ENCODE results near the gene HOXD11. TPM values are rescaled to one million over a fixed set of nuclear protein-coding genes. Genes with fewer than 3 reads are reported as not detected.
A peak's percentile ranks its signal among the peaks of the same experiment; 100 is the strongest.

The HOXD11 gene
- total RNA-seq, 4 donors from 2014 or later = not detected

DNA sequence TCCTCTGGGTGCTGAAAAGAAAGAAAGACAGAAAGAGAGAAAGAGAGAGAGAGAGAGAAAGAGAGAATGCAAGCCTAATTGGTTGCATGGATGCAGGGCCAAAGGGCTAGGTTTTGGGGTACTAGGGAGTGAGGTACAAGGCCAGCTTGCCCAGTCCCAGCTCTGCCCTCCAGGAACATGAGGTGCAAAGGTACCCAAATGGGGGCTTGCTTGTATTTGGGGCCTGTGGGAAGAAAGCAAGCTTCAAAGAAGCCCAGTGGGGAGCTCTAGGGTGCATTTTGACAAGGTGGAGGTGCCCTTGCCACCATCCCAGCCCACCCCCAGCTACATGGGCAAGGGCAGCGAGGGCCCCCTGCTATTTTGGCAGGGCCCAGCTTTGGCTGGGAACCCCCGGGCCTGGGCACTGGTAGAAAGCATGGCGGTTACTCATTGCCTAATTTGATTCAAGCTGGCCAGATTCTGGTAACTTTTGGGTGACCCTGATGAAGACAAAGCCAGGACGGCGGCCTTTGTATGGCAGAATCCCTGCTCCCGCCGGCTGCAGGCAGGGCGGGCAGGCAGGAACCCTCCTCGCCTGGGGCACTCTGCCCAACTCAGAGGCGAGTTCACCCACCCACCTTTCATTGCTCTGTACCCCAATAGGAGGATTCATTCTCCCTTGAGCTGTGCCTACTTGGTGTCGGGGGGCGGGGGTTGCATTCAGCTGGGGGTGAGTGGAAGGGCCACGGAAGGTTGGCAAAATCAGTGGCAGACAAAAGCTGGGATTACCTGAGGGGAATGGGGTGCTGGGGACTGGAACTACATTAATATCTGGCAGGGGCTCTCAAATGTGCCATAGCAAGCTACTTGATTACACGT is 43.7 kb downstream of the HOXD11 start:
- H3K27me3 ChIP-seq = peaks cover 100% of the 10 kb centered on the region
- H3K4me1 ChIP-seq = peaks cover 0 to 17% (median 0%) of the 10 kb centered on the region in 3 donors
- WGBS, 2 donors (ENCODE audit: low coverage in 1 of 2) = 18% methylated on average over 1 of the region's 14 CpGs; no CpG with 5 or more reads in 1 of the 2 donors
- H3K27ac ChIP-seq = no peak overlapping the region
- no peaks in the 10 kb centered on the region for H3K36me3 ChIP-seq
- no peak for TF ChIP-seq POLR2A (IDR thresholded peaks at IDR 0.05)
- no peak for TF ChIP-seq EP300 (IDR thresholded peaks at IDR 0.05)
- TF ChIP-seq POLR2AphosphoS5 (IDR thresholded peaks at IDR 0.05) = no peak
- TF ChIP-seq, protein P1, sequence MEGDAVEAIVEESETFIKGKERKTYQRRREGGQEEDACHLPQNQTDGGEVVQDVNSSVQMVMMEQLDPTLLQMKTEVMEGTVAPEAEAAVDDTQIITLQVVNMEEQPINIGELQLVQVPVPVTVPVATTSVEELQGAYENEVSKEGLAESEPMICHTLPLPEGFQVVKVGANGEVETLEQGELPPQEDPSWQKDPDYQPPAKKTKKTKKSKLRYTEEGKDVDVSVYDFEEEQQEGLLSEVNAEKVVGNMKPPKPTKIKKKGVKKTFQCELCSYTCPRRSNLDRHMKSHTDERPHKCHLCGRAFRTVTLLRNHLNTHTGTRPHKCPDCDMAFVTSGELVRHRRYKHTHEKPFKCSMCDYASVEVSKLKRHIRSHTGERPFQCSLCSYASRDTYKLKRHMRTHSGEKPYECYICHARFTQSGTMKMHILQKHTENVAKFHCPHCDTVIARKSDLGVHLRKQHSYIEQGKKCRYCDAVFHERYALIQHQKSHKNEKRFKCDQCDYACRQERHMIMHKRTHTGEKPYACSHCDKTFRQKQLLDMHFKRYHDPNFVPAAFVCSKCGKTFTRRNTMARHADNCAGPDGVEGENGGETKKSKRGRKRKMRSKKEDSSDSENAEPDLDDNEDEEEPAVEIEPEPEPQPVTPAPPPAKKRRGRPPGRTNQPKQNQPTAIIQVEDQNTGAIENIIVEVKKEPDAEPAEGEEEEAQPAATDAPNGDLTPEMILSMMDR (IDR thresholded peaks at IDR 0.05) = no peak
- no peak overlapping the region for H3K4me3 ChIP-seq
- no peak for ATAC-seq
- H3K9me3 ChIP-seq = no peaks in the 10 kb centered on the region

DNA sequence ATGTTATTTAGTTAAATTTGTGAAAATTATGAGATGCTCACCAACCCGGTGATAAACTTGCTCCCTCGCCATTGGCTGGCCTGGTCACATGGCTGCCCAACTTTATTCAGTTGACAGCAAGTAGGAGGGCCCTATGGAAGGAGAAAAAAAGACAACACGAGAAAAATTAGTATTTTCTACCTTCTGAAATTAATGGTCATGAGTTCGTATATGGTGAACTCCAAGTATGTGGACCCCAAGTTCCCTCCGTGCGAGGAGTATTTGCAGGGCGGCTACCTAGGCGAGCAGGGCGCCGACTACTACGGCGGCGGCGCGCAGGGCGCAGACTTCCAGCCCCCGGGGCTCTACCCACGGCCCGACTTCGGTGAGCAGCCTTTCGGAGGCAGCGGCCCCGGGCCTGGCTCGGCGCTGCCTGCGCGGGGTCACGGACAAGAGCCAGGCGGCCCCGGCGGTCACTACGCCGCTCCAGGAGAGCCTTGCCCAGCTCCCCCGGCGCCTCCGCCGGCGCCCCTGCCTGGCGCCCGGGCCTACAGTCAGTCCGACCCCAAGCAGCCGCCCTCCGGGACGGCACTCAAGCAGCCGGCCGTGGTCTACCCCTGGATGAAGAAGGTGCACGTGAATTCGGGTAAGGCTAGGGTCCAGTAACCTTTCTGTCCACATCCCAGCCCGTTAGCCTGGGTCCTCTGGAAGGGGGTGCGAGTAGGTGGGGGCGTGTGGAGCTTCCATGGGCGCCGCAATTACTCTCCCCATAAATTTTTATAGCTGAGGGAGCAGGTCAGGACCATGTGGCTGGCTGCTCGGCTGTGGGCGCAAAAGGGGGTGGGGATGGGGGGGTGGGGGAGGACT is 44.6 kb downstream of the HOXD11 start, which contains the start of gene HOXD4:
TSS of gene HOXD4 (plus strand) at position 109 of the 846 bp plus-strand sequence. CDS start at position 193, 84 bp downstream.
- 0 to 16% methylated on average over 1 to 15 of the region's 55 CpGs for WGBS, 2 donors (ENCODE audit: low coverage in 1 of 2)
- TF ChIP-seq, protein P1 (IDR thresholded peaks at IDR 0.05) = no peak
- no peak for TF ChIP-seq POLR2A (IDR thresholded peaks at IDR 0.05)
- no peak for TF ChIP-seq POLR2AphosphoS5 (IDR thresholded peaks at IDR 0.05)
- no peak for TF ChIP-seq EP300 (IDR thresholded peaks at IDR 0.05)
- Histone ChIP-seq H3K36me3 (no peaks in the 10 kb centered on the region), H3K27ac (no peak within 1 kb of the TSS), H3K4me3 (peak within 1 kb of the TSS in 1 of 2 donors; percentile 41), H3K27me3 (peaks cover 100% of the 10 kb centered on the region), H3K9me3 (no peaks in the 10 kb centered on the region), H3K4me1 (peaks cover 0 to 18% (median 0%) of the 10 kb centered on the region in 3 donors)
- ATAC-seq = peak; percentile 11

DNA sequence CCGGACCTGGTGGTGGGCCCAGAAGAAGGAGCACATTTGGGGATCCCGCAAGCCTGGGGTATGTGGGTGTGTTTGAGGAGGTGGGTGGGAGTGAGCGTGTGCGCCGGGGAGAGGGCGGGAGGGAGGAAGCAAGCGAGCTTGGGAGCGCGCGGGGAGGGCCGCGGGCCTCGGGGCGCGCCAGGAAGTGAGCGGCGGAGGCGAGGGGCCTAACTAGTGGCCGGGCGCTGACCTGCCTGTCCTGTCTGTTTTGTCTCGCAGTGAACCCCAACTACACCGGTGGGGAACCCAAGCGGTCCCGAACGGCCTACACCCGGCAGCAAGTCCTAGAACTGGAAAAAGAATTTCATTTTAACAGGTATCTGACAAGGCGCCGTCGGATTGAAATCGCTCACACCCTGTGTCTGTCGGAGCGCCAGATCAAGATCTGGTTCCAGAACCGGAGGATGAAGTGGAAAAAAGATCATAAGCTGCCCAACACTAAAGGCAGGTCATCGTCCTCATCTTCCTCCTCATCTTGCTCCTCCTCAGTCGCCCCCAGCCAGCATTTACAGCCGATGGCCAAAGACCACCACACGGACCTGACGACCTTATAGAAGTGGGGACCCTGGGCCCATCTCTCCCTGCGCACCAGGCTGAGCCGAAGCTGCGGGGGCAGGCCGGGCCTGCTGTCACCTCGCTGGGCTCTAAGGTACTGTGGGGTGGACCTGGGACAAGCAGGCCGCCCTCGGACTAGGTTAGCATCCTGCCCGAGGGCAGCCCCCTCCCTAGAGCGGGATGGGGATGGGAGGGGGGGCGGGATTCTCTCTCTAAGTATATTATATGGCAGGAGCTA is 45.5 kb downstream of the HOXD11 start:
- peaks cover 0 to 27% (median 0%) of the 10 kb centered on the region in 3 donors for H3K4me1 ChIP-seq
- H3K27ac ChIP-seq = no peak overlapping the region
- no peaks in the 10 kb centered on the region for H3K36me3 ChIP-seq
- peak overlapping the region in 1 of 2 donors; percentile 41 for H3K4me3 ChIP-seq
- ATAC-seq = no peak
- peaks cover 100% of the 10 kb centered on the region for H3K27me3 ChIP-seq
- WGBS, 2 donors (ENCODE audit: low coverage in 1 of 2) = 13 to 23% methylated on average over 15 to 27 of the region's 48 CpGs
- no peaks in the 10 kb centered on the region for H3K9me3 ChIP-seq
- TF ChIP-seq EP300 (IDR thresholded peaks at IDR 0.05) (no peak), POLR2AphosphoS5 (IDR thresholded peaks at IDR 0.05) (no peak), POLR2A (IDR thresholded peaks at IDR 0.05) (no peak)
- TF ChIP-seq, protein P1 (IDR thresholded peaks at IDR 0.05) = no peak

DNA sequence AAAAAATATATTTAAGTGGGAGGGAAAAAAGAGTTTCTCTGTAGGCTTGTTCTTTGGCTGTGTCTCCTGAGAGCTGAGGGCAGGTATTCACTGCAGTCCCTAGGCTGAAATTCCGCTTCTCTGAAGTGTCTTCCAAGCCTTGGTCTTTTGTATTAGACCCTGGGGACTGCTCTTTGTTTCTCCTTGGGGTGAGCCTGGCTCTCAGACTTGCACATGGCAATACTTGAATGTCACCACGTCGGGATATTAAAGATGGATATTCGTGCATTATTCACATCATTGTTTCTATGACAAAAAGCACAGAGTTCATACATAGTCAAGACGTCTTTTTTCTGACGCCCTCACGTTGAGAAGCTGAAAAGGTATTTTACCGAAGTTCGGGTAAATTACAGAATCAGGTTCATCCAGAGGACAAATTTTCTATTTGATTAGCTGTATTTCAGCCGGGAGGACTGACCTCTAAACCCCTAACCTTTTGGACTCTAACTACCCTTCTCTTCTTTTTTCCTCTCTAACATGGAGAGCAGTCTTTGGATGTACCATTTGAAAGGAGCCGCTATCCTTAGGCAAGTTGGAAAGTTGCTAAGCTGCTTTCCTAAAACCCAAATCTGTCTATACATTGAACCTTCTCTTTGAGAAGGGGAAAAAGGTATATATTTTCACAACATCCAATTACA is 47.6 kb downstream of the HOXD11 start:
- peaks cover 100% of the 10 kb centered on the region for H3K27me3 ChIP-seq
- peaks cover 0 to 45% (median 6%) of the 10 kb centered on the region in 3 donors for H3K4me1 ChIP-seq
- 21 to 27% methylated on average over 11 of the region's 11 CpGs for whole genome bisulfite sequencing, 2 donors (ENCODE audit: low coverage in 1 of 2)
- no peak overlapping the region for H3K4me3 ChIP-seq
- H3K9me3 ChIP-seq = no peaks in the 10 kb centered on the region
- TF ChIP-seq, protein P1 (IDR thresholded peaks at IDR 0.05) = no peak
- no peak for TF ChIP-seq EP300 (IDR thresholded peaks at IDR 0.05)
- no peak for TF ChIP-seq POLR2AphosphoS5 (IDR thresholded peaks at IDR 0.05)
- ATAC-seq = no peak
- no peaks in the 10 kb centered on the region for H3K36me3 ChIP-seq
- H3K27ac ChIP-seq = no peak overlapping the region
